LNCAP (cell line): ENCODE data around the gene NAV1.

ENCODE experiments used
- TF ChIP-seq, protein P1 (sequence below): fragments of 450-650 bp; IDR thresholded peaks from 2 replicates; pipeline ENCODE4 v1.5.1; 2017; ENCODE audit warnings: mild to moderate bottlenecking

Gene NAV1

DNA sequence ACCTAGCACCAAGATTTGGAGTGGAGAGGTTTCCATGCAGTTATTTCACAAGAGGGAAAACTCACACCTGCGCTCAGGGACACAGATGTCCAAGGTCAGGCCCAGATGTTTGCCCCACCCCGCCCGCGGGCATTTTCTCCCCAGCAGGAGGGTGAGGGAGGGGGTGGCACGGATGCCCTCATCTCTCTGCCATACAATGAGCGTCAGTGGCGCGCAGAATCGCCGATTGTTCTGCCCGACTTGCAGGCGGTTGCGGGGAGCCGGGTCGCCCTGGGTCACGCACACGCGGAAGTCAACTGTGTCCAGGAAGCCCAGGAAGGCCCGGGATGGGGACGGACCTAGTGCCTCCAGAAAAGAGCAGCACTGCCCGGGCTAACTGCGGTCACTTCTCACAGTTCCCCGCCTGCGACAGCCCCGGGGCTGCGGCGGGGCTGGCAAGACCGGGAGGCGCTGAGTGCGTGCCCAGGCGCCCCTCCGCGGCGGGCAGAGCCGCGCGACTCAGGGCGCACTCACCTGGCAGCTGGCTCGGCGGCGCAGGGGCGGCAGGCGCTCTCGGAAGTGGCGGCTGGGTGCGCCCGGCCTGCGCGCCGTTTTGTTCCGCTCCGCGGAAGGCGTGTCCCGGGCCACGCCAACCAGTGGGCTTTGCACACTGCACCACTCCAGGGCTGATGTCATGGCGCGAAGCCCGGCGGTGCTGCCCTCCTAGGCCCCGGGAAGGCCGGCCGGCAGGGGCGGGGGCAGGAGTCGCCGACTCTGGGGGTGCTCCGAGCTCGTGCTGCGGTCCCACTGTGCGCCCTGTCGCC lies 32.2 kb upstream of the NAV1 start, which contains the start of gene CSRP1:
Gene CSRP1 (minus strand): TSS at position 567 of the 803 bp plus-strand sequence. CDS start 10,820 bp downstream, outside the sequence.
- TF ChIP-seq, protein P1, sequence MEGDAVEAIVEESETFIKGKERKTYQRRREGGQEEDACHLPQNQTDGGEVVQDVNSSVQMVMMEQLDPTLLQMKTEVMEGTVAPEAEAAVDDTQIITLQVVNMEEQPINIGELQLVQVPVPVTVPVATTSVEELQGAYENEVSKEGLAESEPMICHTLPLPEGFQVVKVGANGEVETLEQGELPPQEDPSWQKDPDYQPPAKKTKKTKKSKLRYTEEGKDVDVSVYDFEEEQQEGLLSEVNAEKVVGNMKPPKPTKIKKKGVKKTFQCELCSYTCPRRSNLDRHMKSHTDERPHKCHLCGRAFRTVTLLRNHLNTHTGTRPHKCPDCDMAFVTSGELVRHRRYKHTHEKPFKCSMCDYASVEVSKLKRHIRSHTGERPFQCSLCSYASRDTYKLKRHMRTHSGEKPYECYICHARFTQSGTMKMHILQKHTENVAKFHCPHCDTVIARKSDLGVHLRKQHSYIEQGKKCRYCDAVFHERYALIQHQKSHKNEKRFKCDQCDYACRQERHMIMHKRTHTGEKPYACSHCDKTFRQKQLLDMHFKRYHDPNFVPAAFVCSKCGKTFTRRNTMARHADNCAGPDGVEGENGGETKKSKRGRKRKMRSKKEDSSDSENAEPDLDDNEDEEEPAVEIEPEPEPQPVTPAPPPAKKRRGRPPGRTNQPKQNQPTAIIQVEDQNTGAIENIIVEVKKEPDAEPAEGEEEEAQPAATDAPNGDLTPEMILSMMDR, result no peak; the same call in 1 of the 2 replicates

DNA sequence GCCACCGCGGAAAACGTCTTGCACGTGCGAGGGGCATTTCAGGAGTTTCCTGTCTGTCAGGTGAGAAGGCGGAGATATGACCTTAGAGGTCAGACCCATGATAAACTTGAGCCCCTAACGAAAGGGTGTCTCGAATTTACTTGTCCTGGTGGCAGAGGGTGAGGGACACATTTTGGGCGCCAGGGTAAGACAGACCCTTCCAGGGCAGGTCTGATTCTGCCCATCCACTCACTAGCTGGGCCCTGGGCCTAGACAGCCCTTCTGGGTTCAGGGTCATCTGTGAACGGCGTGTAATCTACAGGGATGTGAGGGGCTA lies 31.6 kb upstream of the NAV1 start:
- TF ChIP-seq, protein P1, result no peak

DNA sequence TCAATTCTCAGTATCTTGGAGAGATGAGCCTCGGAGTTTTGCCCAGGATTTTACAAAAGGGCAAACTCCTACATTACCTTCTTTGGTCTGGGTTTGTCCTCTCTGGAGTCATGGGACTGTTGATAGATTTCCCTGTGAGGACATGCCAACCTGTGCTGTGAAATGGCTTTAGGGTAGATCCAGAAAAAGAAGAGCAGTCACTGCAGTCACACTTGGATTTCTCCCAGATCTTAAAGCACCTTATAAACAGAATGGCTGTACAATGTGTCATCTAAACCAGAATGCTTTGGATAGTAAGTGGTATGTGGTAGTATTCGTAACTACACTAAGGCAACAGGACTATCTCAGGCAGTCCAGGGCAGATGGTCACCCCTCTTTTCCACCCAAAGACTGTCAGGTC lies 30.1 kb upstream of the NAV1 start:
- TF ChIP-seq, protein P1, result no peak

DNA sequence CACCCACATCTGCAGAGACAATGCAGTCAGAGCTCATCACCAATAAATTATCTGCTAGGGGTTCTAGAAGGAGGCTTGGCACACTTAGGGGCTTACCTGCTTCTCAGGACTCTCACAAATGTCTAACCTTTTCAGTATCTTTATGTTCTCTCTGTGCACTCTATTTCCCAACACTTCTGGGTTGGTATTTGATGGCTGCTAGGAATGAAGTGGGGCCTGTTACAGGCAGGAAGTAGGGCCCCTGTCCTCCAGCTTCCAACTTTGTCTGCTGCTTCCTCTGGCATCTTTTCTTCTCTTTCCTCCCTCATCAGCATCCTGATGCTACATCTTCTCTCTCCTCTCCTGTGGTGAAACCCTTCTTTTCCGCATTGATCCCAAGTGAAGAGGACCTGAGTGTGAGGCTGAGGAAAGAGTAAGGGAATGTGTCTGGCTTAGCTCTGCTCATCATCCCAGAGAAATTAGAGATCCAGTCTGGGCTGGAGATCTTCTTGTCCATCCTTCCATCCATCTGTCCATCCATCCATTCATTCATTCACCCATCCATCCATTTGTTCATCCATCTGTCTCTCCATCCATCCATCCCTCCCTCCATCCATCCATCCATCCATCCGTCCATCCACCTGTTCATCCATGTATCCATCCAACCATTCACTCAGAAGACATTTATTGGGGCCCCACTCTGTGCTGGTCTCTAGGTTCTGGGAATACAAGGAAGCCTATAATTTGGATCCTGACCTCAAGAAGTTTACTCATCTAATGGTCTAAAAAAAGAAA lies 29.1 kb upstream of the NAV1 start:
- TF ChIP-seq, protein P1, result no peak

DNA sequence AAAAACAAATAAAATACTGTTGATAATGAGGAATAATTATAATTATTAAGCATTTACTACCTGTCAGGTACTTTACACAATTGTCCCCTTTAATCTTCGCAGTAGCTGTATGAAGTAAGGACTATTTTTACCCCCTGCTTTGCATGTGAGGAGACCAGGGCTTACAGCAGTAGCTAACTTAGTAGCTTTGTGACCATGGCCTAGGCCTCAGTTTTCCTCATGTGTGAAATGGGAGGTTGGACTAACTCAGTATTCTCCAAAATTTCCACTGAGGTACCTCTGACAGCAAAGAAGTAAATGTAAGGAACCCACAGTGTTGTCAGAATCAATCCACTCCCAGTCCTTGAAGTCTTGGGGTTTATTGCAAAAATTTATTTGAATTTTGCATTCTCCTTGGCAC lies 28.2 kb upstream of the NAV1 start:
- TF ChIP-seq, protein P1, result no peak

DNA sequence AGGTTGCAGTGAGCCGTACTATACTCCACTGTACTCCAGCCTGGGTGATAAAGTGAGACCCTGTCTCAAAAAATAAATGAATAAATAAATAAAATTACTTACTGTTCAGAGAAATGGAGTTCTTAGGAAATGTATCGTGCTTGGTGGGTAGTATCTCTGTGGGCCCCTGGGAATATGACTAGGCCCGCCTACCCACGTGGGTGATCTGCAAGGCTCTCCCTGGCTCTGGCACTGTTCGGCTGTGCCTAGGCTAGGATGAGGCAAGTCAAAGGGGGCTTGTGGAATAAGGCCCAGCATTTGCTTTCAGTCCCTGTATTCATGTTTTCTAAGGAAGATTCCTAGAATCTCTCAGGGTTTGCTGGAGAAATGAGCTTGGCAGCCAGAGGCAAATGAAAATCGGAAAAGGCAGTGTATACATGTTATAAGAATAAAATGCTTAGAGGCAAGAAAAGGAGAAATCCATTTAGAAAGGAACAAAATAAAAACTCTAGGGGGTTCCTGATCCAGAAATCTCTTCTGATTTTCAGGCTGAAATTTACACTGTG lies 27.5 kb upstream of the NAV1 start:
- TF ChIP-seq, protein P1, result no peak

DNA sequence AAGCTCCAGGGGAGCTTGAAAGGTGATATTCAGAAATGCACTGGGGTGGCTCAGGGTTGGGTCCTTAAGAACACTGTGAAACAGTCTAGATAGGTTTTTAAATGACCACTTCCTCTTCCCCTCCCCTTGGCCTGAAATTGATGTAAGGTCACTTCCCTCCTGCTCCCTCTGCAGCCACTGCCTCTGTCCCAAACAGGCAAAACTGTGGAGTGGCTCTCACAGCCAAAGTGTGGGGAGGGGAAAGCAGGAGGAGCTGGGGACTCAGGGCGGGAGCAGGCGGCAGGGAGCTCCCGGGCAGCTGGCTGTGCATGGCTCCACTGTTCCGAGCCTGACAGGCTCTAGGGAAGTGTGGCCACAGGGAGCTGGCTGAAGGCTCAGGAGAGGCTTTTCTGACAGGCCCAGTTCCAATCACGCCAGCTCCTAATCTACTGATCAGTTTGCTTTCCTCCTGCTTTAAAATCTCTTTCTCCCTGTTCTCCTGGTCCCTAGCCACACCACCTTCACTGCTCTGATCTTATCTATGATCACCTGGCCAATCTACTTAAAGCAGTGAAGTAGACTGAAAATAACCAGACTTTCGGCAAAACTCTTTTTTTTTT lies 26.9 kb upstream of the NAV1 start:
- TF ChIP-seq, protein P1, result no peak
